ENCODE results near the gene ZFR2.
A peak's percentile ranks its signal among the peaks of the same experiment; 100 is the strongest.
"Not testable (repeated sequence)": the region's sequence is repeated elsewhere in the genome, so short reads cannot be mapped to it uniquely, and the experiment has no call there.

The ZFR2 gene

GRCh38 chr19:3895788-3896187 is 26.9 kb upstream of the ZFR2 start:
- Histone ChIP-seq H3K4me1 (ENCODE audit: insufficient read depth, low read length) (no peaks in the 10 kb centered on the region), H3K36me3 (ENCODE audit: insufficient read depth, low read depth, low read length) (peaks cover 11% of the 10 kb centered on the region; the same call in 1 of the 2 replicates), H3K27ac (ENCODE audit: low read length) (no peak overlapping the region), H3K4me3 (ENCODE audit: low read length) (no peak overlapping the region), H3K9ac (ENCODE audit: low read depth, low read length) (no peak overlapping the region), H3K9me3 (ENCODE audit: insufficient read depth, low read depth, low read length) (peaks cover 9% of the 10 kb centered on the region), H3K27me3 (ENCODE audit: insufficient read depth, low read length) (no peaks in the 10 kb centered on the region)

DNA sequence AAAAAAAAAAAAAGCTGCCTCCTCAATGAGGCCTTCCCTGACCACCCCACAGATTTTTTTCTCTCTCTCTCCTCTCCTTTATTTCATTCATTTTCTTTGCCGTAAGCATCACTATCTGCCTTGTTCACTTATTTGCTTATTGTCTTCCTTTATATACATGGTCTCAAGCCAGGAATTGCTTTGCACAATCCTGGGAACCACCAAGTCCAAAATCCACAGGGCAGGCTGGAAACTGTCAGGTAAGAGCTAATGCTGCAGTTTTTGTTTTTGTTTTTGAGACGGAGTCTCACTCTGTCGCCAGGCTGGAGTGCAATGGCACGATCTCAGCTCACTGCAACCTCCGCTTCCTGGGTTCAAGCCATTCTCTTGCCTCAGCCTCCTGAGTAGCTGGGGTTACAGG is 26.1 kb upstream of the ZFR2 start:
- H3K27me3 ChIP-seq (ENCODE audit: insufficient read depth, low read length); H3K9me3 ChIP-seq (ENCODE audit: insufficient read depth, low read depth, low read length); H3K4me3 ChIP-seq (ENCODE audit: low read length); H3K9ac ChIP-seq (ENCODE audit: low read depth, low read length); H3K27ac ChIP-seq (ENCODE audit: low read length); H3K4me1 ChIP-seq (ENCODE audit: insufficient read depth, low read length): not testable (repeated sequence)
- peaks cover 11% of the 10 kb centered on the region; the same call in 1 of the 2 replicates for H3K36me3 ChIP-seq (ENCODE audit: insufficient read depth, low read depth, low read length)

DNA sequence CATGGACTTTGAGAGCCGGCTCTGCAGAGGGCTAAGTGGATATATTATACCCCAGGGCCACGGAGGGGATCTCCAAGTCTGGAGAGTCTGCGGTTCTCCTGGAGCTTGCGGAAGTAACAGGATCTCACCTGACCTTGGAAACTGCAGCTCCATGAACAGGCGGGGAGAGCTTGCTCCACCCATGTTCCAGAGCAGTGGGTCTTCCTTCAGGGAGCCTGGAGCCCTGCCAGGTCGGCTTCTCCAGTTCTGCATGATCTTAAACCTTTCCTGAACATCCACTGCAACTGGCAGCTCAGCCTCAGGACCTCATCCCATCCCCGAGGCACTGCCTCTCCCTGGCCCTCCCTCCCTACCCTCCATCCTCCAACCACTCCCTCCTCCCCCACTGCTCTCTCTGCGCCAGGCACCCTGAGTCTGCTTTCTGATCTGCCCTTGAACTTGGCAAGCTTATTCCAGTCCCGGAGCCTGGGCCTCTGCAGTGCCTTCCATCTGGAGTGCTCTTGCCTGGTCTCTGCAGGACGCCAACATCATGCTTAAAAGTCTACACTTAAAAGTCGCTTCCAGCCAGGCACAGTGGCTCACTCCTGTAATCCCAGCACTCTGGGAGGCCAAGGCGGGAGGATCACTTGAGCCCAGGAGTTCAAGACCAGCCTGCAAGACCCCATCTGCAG is 24.8 kb upstream of the ZFR2 start:
- H3K27ac ChIP-seq (ENCODE audit: low read length): no peak overlapping the region
- peaks cover 8% of the 10 kb centered on the region; the same call in 1 of the 2 replicates for H3K36me3 ChIP-seq (ENCODE audit: insufficient read depth, low read depth, low read length)
- no peak overlapping the region for H3K9ac ChIP-seq (ENCODE audit: low read depth, low read length)
- no peaks in the 10 kb centered on the region for H3K27me3 ChIP-seq (ENCODE audit: insufficient read depth, low read length)
- H3K4me1 ChIP-seq (ENCODE audit: insufficient read depth, low read length): no peaks in the 10 kb centered on the region
- H3K9me3 ChIP-seq (ENCODE audit: insufficient read depth, low read depth, low read length): peaks cover 8% of the 10 kb centered on the region
- no peak overlapping the region for H3K4me3 ChIP-seq (ENCODE audit: low read length)

DNA sequence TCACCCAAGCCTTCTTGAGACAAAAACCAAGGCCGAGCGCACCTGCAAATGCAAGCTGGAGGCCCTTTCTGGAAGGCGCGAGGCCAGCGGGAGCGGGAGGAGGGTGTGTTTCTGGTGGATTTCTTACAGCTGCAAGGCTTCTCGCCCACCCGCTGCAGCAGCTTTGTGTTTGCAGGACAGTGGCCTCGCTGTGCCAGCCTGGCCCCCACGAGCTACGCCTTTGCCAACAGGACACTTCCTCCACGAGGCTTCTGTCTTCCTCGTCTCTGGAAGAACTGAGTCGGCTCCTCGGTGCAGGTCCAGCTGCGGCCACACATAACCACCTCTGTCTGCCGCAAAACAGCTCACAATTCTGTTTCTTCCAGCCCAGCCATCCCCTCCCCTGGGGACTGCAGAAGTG is 21.8 kb upstream of the ZFR2 start:
- no peaks in the 10 kb centered on the region for H3K27me3 ChIP-seq (ENCODE audit: insufficient read depth, low read length)
- peaks cover 3% of the 10 kb centered on the region; the same call in 1 of the 2 replicates for H3K36me3 ChIP-seq (ENCODE audit: insufficient read depth, low read depth, low read length)
- no peak overlapping the region for H3K27ac ChIP-seq (ENCODE audit: low read length)
- H3K4me1 ChIP-seq (ENCODE audit: insufficient read depth, low read length): no peaks in the 10 kb centered on the region
- no peaks in the 10 kb centered on the region for H3K9me3 ChIP-seq (ENCODE audit: insufficient read depth, low read depth, low read length)
- no peak overlapping the region for H3K4me3 ChIP-seq (ENCODE audit: low read length)
- H3K9ac ChIP-seq (ENCODE audit: low read depth, low read length): no peak overlapping the region

- Histone ChIP-seq H3K27me3 (ENCODE audit: insufficient read depth, low read length) (peaks cover 23% of the 10 kb centered on the region), H3K27ac (ENCODE audit: low read length) (no peak overlapping the region), H3K4me1 (ENCODE audit: insufficient read depth, low read length) (no peaks in the 10 kb centered on the region), H3K36me3 (ENCODE audit: insufficient read depth, low read depth, low read length) (peaks cover under 1% of the 10 kb centered on the region; the same call in 1 of the 2 replicates), H3K4me3 (ENCODE audit: low read length) (peak overlapping the region; percentile 74), H3K9me3 (ENCODE audit: insufficient read depth, low read depth, low read length) (no peaks in the 10 kb centered on the region), H3K9ac (ENCODE audit: low read depth, low read length) (peak overlapping the region; percentile 66; the same call in 1 of the 2 replicates)
Observed at GRCh38 chr19:3882041-3882384, 13.2 kb upstream of the ZFR2 start.

GRCh38 chr19:3881272-3882040 is 12.6 kb upstream of the ZFR2 start:
- H3K36me3 ChIP-seq (ENCODE audit: insufficient read depth, low read depth, low read length): no peaks in the 10 kb centered on the region
- H3K27ac ChIP-seq (ENCODE audit: low read length): no peak overlapping the region
- H3K4me1 ChIP-seq (ENCODE audit: insufficient read depth, low read length): no peaks in the 10 kb centered on the region
- no peaks in the 10 kb centered on the region for H3K9me3 ChIP-seq (ENCODE audit: insufficient read depth, low read depth, low read length)
- H3K4me3 ChIP-seq (ENCODE audit: low read length): peak overlapping the region; percentile 74
- H3K9ac ChIP-seq (ENCODE audit: low read depth, low read length): peak overlapping the region; percentile 66; the same call in 1 of the 2 replicates
- H3K27me3 ChIP-seq (ENCODE audit: insufficient read depth, low read length): peaks cover 23% of the 10 kb centered on the region

- H3K36me3 ChIP-seq (ENCODE audit: insufficient read depth, low read depth, low read length): no peaks in the 10 kb centered on the region
- H3K9me3 ChIP-seq (ENCODE audit: insufficient read depth, low read depth, low read length): no peaks in the 10 kb centered on the region
- no peak within 1 kb of the TSS for H3K27ac ChIP-seq (ENCODE audit: low read length)
- peaks cover 23% of the 10 kb centered on the region for H3K27me3 ChIP-seq (ENCODE audit: insufficient read depth, low read length)
- peak within 1 kb of the TSS; percentile 74 for H3K4me3 ChIP-seq (ENCODE audit: low read length)
- no peaks in the 10 kb centered on the region for H3K4me1 ChIP-seq (ENCODE audit: insufficient read depth, low read length)
- peak within 1 kb of the TSS; percentile 36; the same call in 1 of the 2 replicates for H3K9ac ChIP-seq (ENCODE audit: low read depth, low read length)
Observed at GRCh38 chr19:3880471-3881271, 11.8 kb upstream of the ZFR2 start, which contains the start of gene ATCAY. Gene ATCAY, plus strand, starts transcription at chr19:3880685. Its CDS starts 5,083 bp downstream, at chr19:3885768.

- H3K9ac ChIP-seq (ENCODE audit: low read depth, low read length): no peak overlapping the region
- no peak overlapping the region for H3K27ac ChIP-seq (ENCODE audit: low read length)
- H3K4me3 ChIP-seq (ENCODE audit: low read length): no peak overlapping the region
- H3K4me1 ChIP-seq (ENCODE audit: insufficient read depth, low read length): no peaks in the 10 kb centered on the region
- no peaks in the 10 kb centered on the region for H3K9me3 ChIP-seq (ENCODE audit: insufficient read depth, low read depth, low read length)
- no peaks in the 10 kb centered on the region for H3K36me3 ChIP-seq (ENCODE audit: insufficient read depth, low read depth, low read length)
- H3K27me3 ChIP-seq (ENCODE audit: insufficient read depth, low read length): peaks cover 23% of the 10 kb centered on the region
Observed at GRCh38 chr19:3879656-3880055, 10.8 kb upstream of the ZFR2 start.

DNA sequence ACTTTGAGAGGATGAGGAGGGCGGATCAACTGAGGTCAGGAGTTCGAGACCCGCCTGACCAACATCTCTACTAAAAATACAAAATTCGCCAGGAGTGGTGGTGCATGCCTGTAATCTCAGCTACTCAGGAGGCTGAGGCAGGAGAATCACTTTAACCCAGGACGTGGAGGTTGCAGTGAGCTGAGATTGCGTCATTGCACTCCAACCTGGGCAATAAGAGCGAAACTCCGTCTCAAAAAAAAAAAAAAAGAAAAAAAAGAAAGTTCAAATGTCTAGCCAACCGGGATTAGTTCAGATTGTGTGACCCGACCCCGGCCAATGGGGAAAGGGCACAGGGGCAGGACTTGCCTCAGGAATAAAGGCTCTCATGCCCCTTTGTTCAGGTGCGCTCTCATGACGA is 5.9 kb upstream of the ZFR2 start:
- not testable (repeated sequence) for H3K36me3 ChIP-seq (ENCODE audit: insufficient read depth, low read depth, low read length); H3K9me3 ChIP-seq (ENCODE audit: insufficient read depth, low read depth, low read length); H3K9ac ChIP-seq (ENCODE audit: low read depth, low read length); H3K27ac ChIP-seq (ENCODE audit: low read length); H3K4me1 ChIP-seq (ENCODE audit: insufficient read depth, low read length); H3K4me3 ChIP-seq (ENCODE audit: low read length)
- peaks cover 20% of the 10 kb centered on the region for H3K27me3 ChIP-seq (ENCODE audit: insufficient read depth, low read length)

DNA sequence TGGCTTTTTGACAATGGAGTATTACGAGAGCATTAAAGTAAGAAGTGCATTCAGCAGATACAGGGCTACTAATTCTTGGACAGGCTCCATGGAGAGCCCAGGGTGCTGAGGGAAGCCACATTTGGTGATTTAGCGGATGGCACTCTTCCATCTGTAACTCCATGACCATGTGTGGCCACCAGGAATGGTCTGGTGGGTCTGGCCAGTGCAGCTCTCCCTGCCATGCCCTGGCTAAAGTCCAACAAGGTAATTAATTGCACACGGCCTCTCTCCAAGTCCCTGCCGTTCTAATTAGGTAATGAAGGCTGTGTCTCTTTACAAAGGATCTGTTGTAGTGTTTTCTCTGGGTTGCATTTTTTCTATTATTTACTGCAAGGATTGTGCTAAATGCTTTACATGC is 4.3 kb upstream of the ZFR2 start:
- Histone ChIP-seq H3K27ac (ENCODE audit: low read length) (no peak overlapping the region), H3K4me3 (ENCODE audit: low read length) (no peak overlapping the region), H3K9ac (ENCODE audit: low read depth, low read length) (no peak overlapping the region), H3K9me3 (ENCODE audit: insufficient read depth, low read depth, low read length) (peaks cover 9% of the 10 kb centered on the region; the same call in 1 of the 2 replicates), H3K27me3 (ENCODE audit: insufficient read depth, low read length) (peaks cover 25% of the 10 kb centered on the region), H3K36me3 (ENCODE audit: insufficient read depth, low read depth, low read length) (no peaks in the 10 kb centered on the region), H3K4me1 (ENCODE audit: insufficient read depth, low read length) (no peaks in the 10 kb centered on the region)

- H3K27me3 ChIP-seq (ENCODE audit: insufficient read depth, low read length): peaks cover 25% of the 10 kb centered on the region
- no peak overlapping the region for H3K27ac ChIP-seq (ENCODE audit: low read length)
- H3K4me3 ChIP-seq (ENCODE audit: low read length): peak overlapping the region; percentile 57
- H3K36me3 ChIP-seq (ENCODE audit: insufficient read depth, low read depth, low read length): no peaks in the 10 kb centered on the region
- peaks cover 9% of the 10 kb centered on the region; the same call in 1 of the 2 replicates for H3K9me3 ChIP-seq (ENCODE audit: insufficient read depth, low read depth, low read length)
- H3K9ac ChIP-seq (ENCODE audit: low read depth, low read length): peak overlapping the region; percentile 53; the same call in 1 of the 2 replicates
- H3K4me1 ChIP-seq (ENCODE audit: insufficient read depth, low read length): no peaks in the 10 kb centered on the region
Observed at GRCh38 chr19:3867971-3868769, 668 bp downstream of the ZFR2 start.
